ENCODE measurements around the gene IGSF6. TPM values are rescaled to one million over a fixed set of nuclear protein-coding genes. Genes with fewer than 3 reads are reported as not detected.

The IGSF6 gene
- total and polyA plus RNA-seq, 2 of the 13 experiments (the other 11 are each of a cell fraction or from before 2014, with no cell fraction given), result not detected

DNA sequence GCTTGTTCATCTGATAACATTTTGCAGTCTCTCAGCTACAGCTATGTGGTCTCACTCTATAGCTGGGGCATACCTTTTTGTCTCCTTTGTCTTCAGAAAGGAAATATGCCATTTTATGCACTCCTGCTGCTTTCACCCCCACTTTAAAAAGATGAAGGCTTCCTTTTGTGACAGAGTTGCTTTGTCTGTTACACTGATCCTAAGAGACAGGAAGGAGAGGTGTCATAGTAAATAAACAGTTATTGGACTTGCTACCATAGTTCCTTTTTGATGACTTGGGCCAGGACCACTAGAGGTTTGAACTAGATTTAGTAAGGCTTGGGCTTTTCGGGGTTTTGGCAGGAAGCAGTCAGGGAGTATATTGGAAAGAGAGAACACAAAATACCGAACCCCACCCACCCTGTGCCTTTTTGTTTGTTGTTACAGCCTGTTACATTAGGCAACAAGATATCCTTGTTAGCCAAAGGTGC is 54.8 kb downstream of the IGSF6 start (continued):
- TF ChIP-seq ZBTB42 (CRISPR knock-in tag; IDR thresholded peaks at IDR 0.05) (no peak; the same call in 1 of the 2 replicates), AHR (CRISPR knock-in tag; IDR thresholded peaks at IDR 0.05) (no peak), GABPA (IDR thresholded peaks at IDR 0.05; ENCODE audit: low read depth, low read length) (no peak), GABPA (CRISPR knock-in tag; IDR thresholded peaks at IDR 0.05; ENCODE audit: low read depth) (no peak; the same call in 1 of the 2 replicates), ZNF530 (CRISPR knock-in tag; IDR thresholded peaks at IDR 0.05; ENCODE audit: low read depth) (no peak), TBX2 (CRISPR knock-in tag; IDR thresholded peaks at IDR 0.05; ENCODE audit: borderline replicate concordance) (peak; percentile 73; the same call in 1 of the 2 replicates), ZNF577 (CRISPR knock-in tag; IDR thresholded peaks at IDR 0.05; ENCODE audit: borderline replicate concordance, low read depth) (0 out of 2 replicates have a peak, but pooled peaks have one; percentile 56), ETV5 (CRISPR knock-in tag; IDR thresholded peaks at IDR 0.05; ENCODE audit: borderline replicate concordance) (peak; percentile 69; the same call in 1 of the 2 replicates), EED (CRISPR knock-in tag; IDR thresholded peaks at IDR 0.05) (no peak)
- TF ChIP-seq, protein P1, sequence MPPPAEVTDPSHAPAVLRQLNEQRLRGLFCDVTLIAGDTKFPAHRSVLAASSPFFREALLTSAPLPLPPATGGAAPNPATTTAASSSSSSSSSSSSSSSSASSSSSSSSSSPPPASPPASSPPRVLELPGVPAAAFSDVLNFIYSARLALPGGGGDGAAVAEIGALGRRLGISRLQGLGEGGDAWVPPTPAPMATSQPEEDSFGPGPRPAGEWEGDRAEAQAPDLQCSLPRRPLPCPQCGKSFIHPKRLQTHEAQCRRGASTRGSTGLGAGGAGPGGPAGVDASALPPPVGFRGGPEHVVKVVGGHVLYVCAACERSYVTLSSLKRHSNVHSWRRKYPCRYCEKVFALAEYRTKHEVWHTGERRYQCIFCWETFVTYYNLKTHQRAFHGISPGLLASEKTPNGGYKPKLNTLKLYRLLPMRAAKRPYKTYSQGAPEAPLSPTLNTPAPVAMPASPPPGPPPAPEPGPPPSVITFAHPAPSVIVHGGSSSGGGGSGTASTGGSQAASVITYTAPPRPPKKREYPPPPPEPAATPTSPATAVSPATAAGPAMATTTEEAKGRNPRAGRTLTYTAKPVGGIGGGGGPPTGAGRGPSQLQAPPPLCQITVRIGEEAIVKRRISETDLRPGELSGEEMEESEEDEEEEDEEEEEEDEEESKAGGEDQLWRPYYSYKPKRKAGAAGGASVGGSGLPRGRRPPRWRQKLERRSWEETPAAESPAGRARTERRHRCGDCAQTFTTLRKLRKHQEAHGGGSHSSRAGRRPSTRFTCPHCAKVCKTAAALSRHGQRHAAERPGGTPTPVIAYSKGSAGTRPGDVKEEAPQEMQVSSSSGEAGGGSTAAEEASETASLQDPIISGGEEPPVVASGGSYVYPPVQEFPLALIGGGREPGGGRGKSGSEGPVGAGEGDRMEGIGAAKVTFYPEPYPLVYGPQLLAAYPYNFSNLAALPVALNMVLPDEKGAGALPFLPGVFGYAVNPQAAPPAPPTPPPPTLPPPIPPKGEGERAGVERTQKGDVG (CRISPR knock-in tag; IDR thresholded peaks at IDR 0.05; ENCODE audit: borderline replicate concordance), result no peak
- TF ChIP-seq, protein P2, sequence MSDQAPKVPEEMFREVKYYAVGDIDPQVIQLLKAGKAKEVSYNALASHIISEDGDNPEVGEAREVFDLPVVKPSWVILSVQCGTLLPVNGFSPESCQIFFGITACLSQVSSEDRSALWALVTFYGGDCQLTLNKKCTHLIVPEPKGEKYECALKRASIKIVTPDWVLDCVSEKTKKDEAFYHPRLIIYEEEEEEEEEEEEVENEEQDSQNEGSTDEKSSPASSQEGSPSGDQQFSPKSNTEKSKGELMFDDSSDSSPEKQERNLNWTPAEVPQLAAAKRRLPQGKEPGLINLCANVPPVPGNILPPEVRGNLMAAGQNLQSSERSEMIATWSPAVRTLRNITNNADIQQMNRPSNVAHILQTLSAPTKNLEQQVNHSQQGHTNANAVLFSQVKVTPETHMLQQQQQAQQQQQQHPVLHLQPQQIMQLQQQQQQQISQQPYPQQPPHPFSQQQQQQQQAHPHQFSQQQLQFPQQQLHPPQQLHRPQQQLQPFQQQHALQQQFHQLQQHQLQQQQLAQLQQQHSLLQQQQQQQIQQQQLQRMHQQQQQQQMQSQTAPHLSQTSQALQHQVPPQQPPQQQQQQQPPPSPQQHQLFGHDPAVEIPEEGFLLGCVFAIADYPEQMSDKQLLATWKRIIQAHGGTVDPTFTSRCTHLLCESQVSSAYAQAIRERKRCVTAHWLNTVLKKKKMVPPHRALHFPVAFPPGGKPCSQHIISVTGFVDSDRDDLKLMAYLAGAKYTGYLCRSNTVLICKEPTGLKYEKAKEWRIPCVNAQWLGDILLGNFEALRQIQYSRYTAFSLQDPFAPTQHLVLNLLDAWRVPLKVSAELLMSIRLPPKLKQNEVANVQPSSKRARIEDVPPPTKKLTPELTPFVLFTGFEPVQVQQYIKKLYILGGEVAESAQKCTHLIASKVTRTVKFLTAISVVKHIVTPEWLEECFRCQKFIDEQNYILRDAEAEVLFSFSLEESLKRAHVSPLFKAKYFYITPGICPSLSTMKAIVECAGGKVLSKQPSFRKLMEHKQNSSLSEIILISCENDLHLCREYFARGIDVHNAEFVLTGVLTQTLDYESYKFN (CRISPR knock-in tag; conservative IDR thresholded peaks at IDR 0.05), result peak; percentile 50; the same call in 1 of the 2 replicates
- TF ChIP-seq, protein P3, sequence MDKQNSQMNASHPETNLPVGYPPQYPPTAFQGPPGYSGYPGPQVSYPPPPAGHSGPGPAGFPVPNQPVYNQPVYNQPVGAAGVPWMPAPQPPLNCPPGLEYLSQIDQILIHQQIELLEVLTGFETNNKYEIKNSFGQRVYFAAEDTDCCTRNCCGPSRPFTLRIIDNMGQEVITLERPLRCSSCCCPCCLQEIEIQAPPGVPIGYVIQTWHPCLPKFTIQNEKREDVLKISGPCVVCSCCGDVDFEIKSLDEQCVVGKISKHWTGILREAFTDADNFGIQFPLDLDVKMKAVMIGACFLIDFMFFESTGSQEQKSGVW (CRISPR knock-in tag; IDR thresholded peaks at IDR 0.05; ENCODE audit: borderline replicate concordance), result no peak
